Measurements from ENCODE around the gene CACNA1D.

The CACNA1D gene

DNA sequence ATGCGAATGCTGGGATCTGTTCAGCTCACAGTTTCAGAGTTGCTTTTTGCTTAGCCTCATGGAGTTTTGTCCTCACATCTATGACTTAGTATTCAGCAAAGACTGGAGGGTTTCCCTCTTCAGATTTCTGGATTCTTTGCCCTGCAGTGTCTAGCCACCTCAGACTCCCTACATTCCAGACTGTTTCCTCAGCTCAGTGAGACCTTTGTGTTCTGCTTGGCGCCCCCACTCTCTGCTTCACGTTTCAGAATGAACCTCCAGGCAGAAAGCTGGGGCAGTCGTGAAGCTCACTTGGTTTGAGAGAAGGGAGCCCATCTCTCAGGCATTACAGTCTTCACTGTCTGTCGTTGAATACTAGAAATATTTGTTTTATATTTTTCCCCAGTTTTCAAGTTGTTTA is 118.1 kb downstream of the CACNA1D start:
- CTCF ChIA-PET, result no interaction called here
- no peak for DNase-seq (ENCODE audit: low spot score)
- TF ChIP-seq, protein P1, sequence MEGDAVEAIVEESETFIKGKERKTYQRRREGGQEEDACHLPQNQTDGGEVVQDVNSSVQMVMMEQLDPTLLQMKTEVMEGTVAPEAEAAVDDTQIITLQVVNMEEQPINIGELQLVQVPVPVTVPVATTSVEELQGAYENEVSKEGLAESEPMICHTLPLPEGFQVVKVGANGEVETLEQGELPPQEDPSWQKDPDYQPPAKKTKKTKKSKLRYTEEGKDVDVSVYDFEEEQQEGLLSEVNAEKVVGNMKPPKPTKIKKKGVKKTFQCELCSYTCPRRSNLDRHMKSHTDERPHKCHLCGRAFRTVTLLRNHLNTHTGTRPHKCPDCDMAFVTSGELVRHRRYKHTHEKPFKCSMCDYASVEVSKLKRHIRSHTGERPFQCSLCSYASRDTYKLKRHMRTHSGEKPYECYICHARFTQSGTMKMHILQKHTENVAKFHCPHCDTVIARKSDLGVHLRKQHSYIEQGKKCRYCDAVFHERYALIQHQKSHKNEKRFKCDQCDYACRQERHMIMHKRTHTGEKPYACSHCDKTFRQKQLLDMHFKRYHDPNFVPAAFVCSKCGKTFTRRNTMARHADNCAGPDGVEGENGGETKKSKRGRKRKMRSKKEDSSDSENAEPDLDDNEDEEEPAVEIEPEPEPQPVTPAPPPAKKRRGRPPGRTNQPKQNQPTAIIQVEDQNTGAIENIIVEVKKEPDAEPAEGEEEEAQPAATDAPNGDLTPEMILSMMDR (conservative IDR thresholded peaks at IDR 0.05; ENCODE audit: low read depth), result no peak
- H3K27ac ChIP-seq, result no peak overlapping the region
- POLR2A ChIA-PET (ENCODE audit: low non-redundant PET), result no interaction called here

DNA sequence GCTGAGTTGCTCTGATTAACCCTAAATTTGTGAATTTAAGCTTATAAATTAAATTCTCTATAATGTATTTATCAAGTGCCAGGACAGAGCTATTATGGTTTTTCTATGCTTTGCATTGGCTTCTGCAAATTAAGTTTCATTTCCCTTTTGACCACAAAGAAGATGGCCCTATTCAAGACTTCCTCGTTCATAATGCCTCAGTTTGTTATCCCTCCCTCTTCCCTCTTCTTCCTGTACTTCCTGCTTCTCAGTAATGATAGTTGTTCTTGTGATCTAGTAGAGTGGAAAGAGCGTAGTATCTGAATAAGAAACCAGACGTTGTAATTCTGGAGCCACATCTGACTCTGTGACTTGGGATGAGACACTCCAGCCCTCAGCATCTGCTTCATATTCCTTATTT is 118.7 kb downstream of the CACNA1D start:
- H3K27ac ChIP-seq, result no peak overlapping the region
- POLR2A ChIA-PET (ENCODE audit: low non-redundant PET), result no interaction called here
- TF ChIP-seq, protein P1 (conservative IDR thresholded peaks at IDR 0.05; ENCODE audit: low read depth), result no peak
- CTCF ChIA-PET, result no interaction called here
- DNase-seq (ENCODE audit: low spot score), result no peak

DNA sequence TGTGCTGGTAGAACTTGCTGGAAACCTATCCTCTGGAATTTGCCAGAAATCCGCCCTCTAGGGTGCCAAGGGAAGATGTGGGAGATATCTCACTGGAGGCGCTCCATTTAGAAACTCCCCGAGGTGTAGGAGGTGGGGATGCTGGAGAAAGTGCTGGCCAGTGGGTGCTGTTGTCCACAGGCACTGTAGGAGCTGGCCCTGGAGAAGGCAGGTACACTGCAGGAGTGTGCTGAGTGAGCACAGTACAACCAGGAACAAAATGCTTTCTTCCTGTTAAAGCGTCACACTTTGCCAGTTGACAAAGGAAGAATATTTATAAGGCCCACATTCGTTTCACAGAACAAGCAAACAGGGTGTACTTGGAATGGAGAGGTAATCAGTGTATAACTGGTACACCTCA is 119.9 kb downstream of the CACNA1D start:
- ChIA-PET CTCF (interaction anchor here (0.6 kb wide), 1 partner anchor 1671 kb away, joined by 5 read pairs; no protein-coding TSS in a partner anchor), POLR2A (ENCODE audit: low non-redundant PET) (no interaction called here)
- no peak overlapping the region for H3K27ac ChIP-seq
- no peak for DNase-seq (ENCODE audit: low spot score)
- TF ChIP-seq, protein P1 (conservative IDR thresholded peaks at IDR 0.05; ENCODE audit: low read depth), result no peak

DNA sequence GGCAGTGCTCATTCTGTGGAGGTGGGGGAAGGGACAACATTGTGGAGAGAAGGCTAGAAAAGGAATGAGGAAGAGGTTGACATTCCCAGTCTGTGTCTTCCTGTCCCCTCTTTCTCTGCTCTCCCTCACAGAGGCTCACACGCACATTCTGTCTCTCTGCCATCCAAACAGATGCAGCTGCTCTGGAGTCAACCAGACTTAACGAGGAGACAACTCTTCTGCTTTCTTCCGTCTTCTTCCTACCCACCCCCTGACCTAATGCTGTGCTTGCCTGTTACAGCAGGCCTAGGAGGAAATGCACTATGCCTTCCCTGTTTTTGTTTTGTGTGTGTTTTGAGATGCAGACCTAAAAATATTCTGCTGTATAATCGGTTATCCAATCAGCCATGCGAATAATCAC is 121.9 kb downstream of the CACNA1D start:
- no peak for DNase-seq (ENCODE audit: low spot score)
- H3K27ac ChIP-seq, result no peak overlapping the region
- TF ChIP-seq, protein P1 (conservative IDR thresholded peaks at IDR 0.05; ENCODE audit: low read depth), result no peak
- ChIA-PET CTCF (interaction anchor here (0.6 kb wide), 1 partner anchor 208 kb away, joined by 3 read pairs; no protein-coding TSS in a partner anchor), POLR2A (ENCODE audit: low non-redundant PET) (no interaction called here)

DNA sequence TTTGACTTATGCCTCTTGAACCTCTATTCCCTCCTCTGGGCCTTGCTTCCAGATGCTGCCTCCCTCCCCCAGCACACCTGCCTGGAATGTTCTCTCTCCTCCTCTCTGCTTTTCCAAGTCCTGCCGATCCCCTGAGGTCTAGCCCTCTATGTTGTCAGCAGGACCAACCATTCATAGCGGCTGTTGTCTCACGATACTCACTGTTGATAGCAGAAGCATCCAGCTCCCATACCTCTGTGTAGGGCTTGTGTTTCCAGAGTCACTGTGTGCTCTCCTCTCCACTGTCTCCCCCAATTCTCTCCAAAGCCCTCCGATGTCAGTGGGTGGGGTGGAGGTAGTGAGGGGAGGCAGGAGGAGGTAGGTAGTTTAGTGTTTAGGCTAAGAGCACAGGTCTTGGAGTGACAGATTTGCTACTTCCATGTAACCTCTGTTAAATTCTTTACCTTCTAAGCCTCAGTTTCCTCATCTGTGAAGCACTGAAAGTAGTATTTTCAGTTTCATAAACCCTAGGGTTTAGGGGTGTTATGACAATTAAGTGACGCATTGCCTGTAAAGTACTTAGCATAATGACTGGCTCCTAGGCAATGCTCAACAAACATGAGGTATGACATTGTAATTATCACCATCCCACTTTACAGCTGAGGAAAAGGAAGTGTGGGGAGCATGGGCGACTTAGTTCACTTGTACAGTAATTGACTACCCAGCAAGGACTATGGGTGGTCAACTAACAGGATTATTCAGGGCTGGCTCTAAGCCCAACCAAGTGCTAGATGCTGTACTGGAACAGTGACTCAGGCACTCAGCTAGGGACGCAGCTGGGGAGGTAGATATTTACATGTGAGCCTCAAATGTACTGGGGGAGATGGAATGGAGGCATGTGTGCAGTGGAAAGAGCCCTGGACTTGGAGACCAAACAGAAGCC is 122.8 kb downstream of the CACNA1D start:
- DNase-seq (ENCODE audit: low spot score), result no peak
- CTCF ChIA-PET, result no interaction called here
- POLR2A ChIA-PET (ENCODE audit: low non-redundant PET), result no interaction called here
- TF ChIP-seq, protein P1 (conservative IDR thresholded peaks at IDR 0.05; ENCODE audit: low read depth), result no peak
- H3K27ac ChIP-seq, result no peak overlapping the region

DNA sequence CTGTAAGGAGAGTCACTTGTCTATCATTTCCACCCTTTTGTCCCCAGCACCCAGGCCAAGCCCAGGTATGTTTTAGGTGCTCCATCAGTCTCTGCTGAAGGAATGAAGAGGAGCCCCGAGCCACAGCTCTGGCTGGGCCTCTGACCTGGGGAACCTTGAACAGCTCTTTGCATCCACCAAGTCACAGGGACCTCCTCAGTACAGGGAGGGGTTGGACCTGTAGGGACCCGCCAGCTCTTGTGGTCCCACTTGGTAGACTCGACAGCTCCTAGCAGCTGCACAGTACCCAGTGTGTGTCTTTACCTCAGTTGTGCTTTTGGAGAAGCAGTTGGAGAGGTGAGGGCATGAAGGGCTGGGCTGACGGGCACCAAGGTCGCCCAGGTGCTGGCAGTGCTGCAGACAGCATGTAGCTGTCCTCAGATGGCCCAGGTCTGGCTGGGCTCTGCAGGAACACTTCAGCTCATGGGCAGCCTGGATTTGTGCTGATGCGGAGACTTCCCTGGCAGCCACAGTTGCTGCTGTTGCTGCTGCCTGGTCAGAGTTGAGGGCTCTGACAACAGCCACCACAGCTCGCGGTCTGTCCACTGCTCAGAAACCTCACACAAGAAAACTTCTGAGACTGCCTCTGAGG is 123.6 kb downstream of the CACNA1D start:
- H3K27ac ChIP-seq, result no peak overlapping the region
- ChIA-PET POLR2A (ENCODE audit: low non-redundant PET) (no interaction called here), CTCF (no interaction called here)
- DNase-seq (ENCODE audit: low spot score), result no peak
- TF ChIP-seq, protein P1 (conservative IDR thresholded peaks at IDR 0.05; ENCODE audit: low read depth), result no peak

All from RWPE1 (cell line).